PC-3 (cell line): ENCODE results near the gene ADAMTS6. TPM values are rescaled to one million over a fixed set of nuclear protein-coding genes. Genes with fewer than 3 reads are reported as not detected.

Source experiments
- ATAC-seq: fragments of 200-7000 bp; cut with Tn5 transposase; 2 replicates; pipeline ENCODE4 v1.9.1; 2020; ENCODE audit warnings: mild to moderate bottlenecking, moderate library complexity
- BruUV-seq: library from RNA; stranded (reverse); fragments of 400-500 nt; replicated peaks from 2 replicates; lab custom pipeline; 2021; lab: Mats Ljungman, UMichigan
- CTCF ChIA-PET: fragments of 300-600 bp; sonication (Branson Sonifier 250); formaldehyde crosslinking; loops from one replicate; lab custom pipeline; 2022; ENCODE audit warnings: antibody characterized with exemption; lab: Charles Lee
- POLR2A ChIA-PET: fragments of 300-600 bp; sonication (Branson Sonifier 250); formaldehyde crosslinking; loops from one replicate; lab custom pipeline; 2022; ENCODE audit warnings: antibody characterized with exemption; ENCODE audit not compliant: unreplicated experiment; lab: Charles Lee
- DNase-seq: peaks from one replicate; pipeline ENCODE4 v3.0.0-alpha.2; 2015
- H2AFZ ChIP-seq: fragments of 300-600 bp; sonication (generic); 2 replicates; pipeline ENCODE4 v1.6.0; 2016; ENCODE audit warnings: antibody characterized with exemption, low read length
- H3F3A ChIP-seq: fragments of 300-600 bp; sonication (generic); one replicate; pipeline ENCODE4 v1.6.0; 2017; ENCODE audit warnings: antibody characterized with exemption, low read length, control low read depth, mild to moderate bottlenecking; ENCODE audit not compliant: unreplicated experiment
- H3K27ac ChIP-seq: fragments of 300-600 bp; sonication (generic); 2 replicates; pipeline ENCODE4 v1.5.1; 2016; ENCODE audit warnings: mild to moderate bottlenecking, low read length
- H3K27me3 ChIP-seq: fragments of 300-600 bp; sonication (generic); 2 replicates; pipeline ENCODE4 v1.6.1; 2016; ENCODE audit warnings: low read length, mixed read lengths
- H3K36me3 ChIP-seq: fragments of 300-600 bp; sonication (generic); 2 replicates; pipeline ENCODE4 v1.6.1; 2016; ENCODE audit warnings: low read depth, mixed run types, low read length, mixed read lengths
- H3K4me1 ChIP-seq: fragments of 300-600 bp; sonication (generic); 2 replicates; pipeline ENCODE4 v1.5.1; 2016; ENCODE audit warnings: low read length; ENCODE audit not compliant: insufficient read depth
- H3K4me2 ChIP-seq: fragments of 300-600 bp; sonication (generic); 2 replicates; pipeline ENCODE4 v1.6.0; 2016; ENCODE audit warnings: low read length
- H3K4me3 ChIP-seq: fragments of 300-600 bp; sonication (generic); 2 replicates; pipeline ENCODE4 v1.5.1; 2016; ENCODE audit warnings: mild to moderate bottlenecking, low read length, mixed read lengths
- H3K79me2 ChIP-seq: fragments of 300-600 bp; sonication (generic); 2 replicates; pipeline ENCODE4 v1.6.1; 2017; ENCODE audit warnings: low read length, mixed read lengths
- H3K9ac ChIP-seq: fragments of 300-600 bp; sonication (generic); 2 replicates; pipeline ENCODE4 v1.6.0; 2016; ENCODE audit warnings: mild to moderate bottlenecking, low read length
- H3K9me2 ChIP-seq: fragments of 300-600 bp; sonication (generic); replicated peaks from 2 replicates; pipeline ENCODE4 v1.6.1; 2016; ENCODE audit warnings: mixed run types, low read length, mixed read lengths
- H3K9me3 ChIP-seq: fragments of 300-600 bp; sonication (generic); 2 replicates; pipeline ENCODE4 v1.6.1; 2016; ENCODE audit warnings: low read length, mixed read lengths
- H4K20me1 ChIP-seq: fragments of 300-600 bp; sonication (generic); 2 replicates; pipeline ENCODE4 v1.6.1; 2016; ENCODE audit warnings: low read length, mixed read lengths
- CTCF ChIP-seq: fragments of 300-600 bp; sonication (generic); conservative IDR thresholded peaks from 2 replicates; pipeline ENCODE4 v1.5.1; 2017; ENCODE audit warnings: antibody characterized with exemption, low read depth, mild to moderate bottlenecking, low read length
- EZH2 ChIP-seq: fragments of 300-600 bp; sonication (generic); IDR thresholded peaks from one replicate; pipeline ENCODE4 v1.6.1; 2017; ENCODE audit warnings: antibody characterized with exemption, mild to moderate bottlenecking, low read length; ENCODE audit not compliant: unreplicated experiment
- EZH2phosphoT487 ChIP-seq: fragments of 300-600 bp; sonication (generic); IDR thresholded peaks from 2 replicates; pipeline ENCODE4 v1.6.1; 2018; ENCODE audit warnings: mild to moderate bottlenecking, antibody characterized with exemption, low read length, borderline replicate concordance
- intact Hi-C: fragments of 100-400 bp; cut with micrococcal nuclease; formaldehyde crosslinking; loops from 2 replicates; pipeline ENCODE4 v1.9.0; 2023
- total RNA-seq: library from RNA; depleted of rRNA; stranded (reverse); fragments of >200 nt; gene quantifications from 2 replicates; pipeline ENCODE4 v1.2.3, GENCODE V29; 2014

ADAMTS6 gene
- total RNA-seq, 1 experiment from 2014 or later = 1.7 TPM

GRCh38 chr5:65213921-65214525 is 267.7 kb downstream of the ADAMTS6 start:
- ATAC-seq = peak; percentile 29; the same call in 1 of the 2 replicates
- H3K27me3 ChIP-seq = no peaks in the 10 kb centered on the region

GRCh38 chr5:65209341-65209740 is 272.4 kb downstream of the ADAMTS6 start:
- Histone ChIP-seq H2AFZ (no peak overlapping the region; the same call in 1 of the 2 replicates), H3K27ac (peak overlapping the region; percentile 96), H3F3A (peaks cover 9% of the 10 kb centered on the region), H3K79me2 (no peaks in the 10 kb centered on the region), H3K9ac (peak overlapping the region; percentile 58), H3K4me1 (peaks cover 27% of the 10 kb centered on the region), H3K27me3 (no peaks in the 10 kb centered on the region), H3K9me2 (no peaks in the 10 kb centered on the region), H4K20me1 (no peaks in the 10 kb centered on the region), H3K36me3 (no peaks in the 10 kb centered on the region; the same call in 1 of the 2 replicates), H3K4me3 (no peak overlapping the region), H3K9me3 (no peaks in the 10 kb centered on the region), H3K4me2 (peak overlapping the region; percentile 69)
- DNase-seq = peak; percentile 84
- ChIA-PET CTCF (no interaction called here), POLR2A (interaction anchor here (0.6 to 1.0 kb wide), 2 partner anchors 47 to 271 kb away, joined by 3 to 13 read pairs; no protein-coding TSS in a partner anchor)
- TF ChIP-seq CTCF (no peak), EZH2phosphoT487 (no peak)
- intact Hi-C loops = loop anchor here (10.0 kb wide), 1 partner anchor 395 kb away; no protein-coding TSS in a partner anchor
- no TSS peak for BruUV-seq
- peak; percentile 97 for ATAC-seq

More at GRCh38 chr5:65213921-65214525, 267.7 kb downstream of the ADAMTS6 start:
- H3K4me3 ChIP-seq = no peak overlapping the region
- H3K79me2 ChIP-seq = no peaks in the 10 kb centered on the region
- ChIA-PET CTCF (no interaction called here), POLR2A (no interaction called here)
- peaks cover 25% of the 10 kb centered on the region for H3K4me1 ChIP-seq
- no peak overlapping the region for H3K9ac ChIP-seq
- no peaks in the 10 kb centered on the region for H3K9me2 ChIP-seq
- H3K4me2 ChIP-seq = no peak overlapping the region
- no peaks in the 10 kb centered on the region for H3K36me3 ChIP-seq
- peak; percentile 45 for DNase-seq
- no peak overlapping the region for H2AFZ ChIP-seq
- no peak for TF ChIP-seq EZH2phosphoT487
- TF ChIP-seq CTCF = peak; percentile 58
- no peak overlapping the region for H3K27ac ChIP-seq
- no TSS peak for BruUV-seq
- intact Hi-C loops = loop anchor here (5.0 kb wide), 1 partner anchor 112 kb away; no protein-coding TSS in a partner anchor
- H3F3A ChIP-seq = peaks cover 1% of the 10 kb centered on the region
- no peaks in the 10 kb centered on the region for H3K9me3 ChIP-seq
- no peaks in the 10 kb centered on the region for H4K20me1 ChIP-seq

- ChIA-PET CTCF (no interaction called here), POLR2A (no interaction called here)
- no peak overlapping the region for H3K4me2 ChIP-seq
- H4K20me1 ChIP-seq = no peaks in the 10 kb centered on the region
- H3K79me2 ChIP-seq = no peaks in the 10 kb centered on the region
- no peak overlapping the region for H3K9ac ChIP-seq
- DNase-seq (no peak), ATAC-seq (no peak)
- H3K36me3 ChIP-seq = no peaks in the 10 kb centered on the region; the same call in 1 of the 2 replicates
- peaks cover 54% of the 10 kb centered on the region for H3K4me1 ChIP-seq
- intact Hi-C loops = loop anchor here (10.0 kb wide), 1 partner anchor 390 kb away; no protein-coding TSS in a partner anchor
- TF ChIP-seq EZH2phosphoT487 (no peak), EZH2 (no peak), CTCF (no peak)
- H3K27ac ChIP-seq = no peak overlapping the region
- H3K27me3 ChIP-seq = no peaks in the 10 kb centered on the region
- H3K4me3 ChIP-seq = no peak overlapping the region
- no TSS peak for BruUV-seq
- H3K9me2 ChIP-seq = no peaks in the 10 kb centered on the region
- H3F3A ChIP-seq = peaks cover 9% of the 10 kb centered on the region
- no peaks in the 10 kb centered on the region for H3K9me3 ChIP-seq
- no peak overlapping the region for H2AFZ ChIP-seq
Observed at GRCh38 chr5:65204966-65205365, 276.8 kb downstream of the ADAMTS6 start.
